ENCODE data around the gene PRKAG2.
A peak's percentile ranks its signal among the peaks of the same experiment; 100 is the strongest.

PRKAG2 gene

GRCh38 chr7:151858456-151858855 is 18.5 kb downstream of the PRKAG2 start:
- no peak for ATAC-seq
- Mint-ChIP-seq H3K9me3 (no peaks in the 10 kb centered on the region), H3K27ac (no peak overlapping the region)

GRCh38 chr7:151857866-151858450 is 19.0 kb downstream of the PRKAG2 start:
- Mint-ChIP-seq H3K27me3 (no peaks in the 10 kb centered on the region), H3K36me3 (ENCODE audit: low read depth) (no peaks in the 10 kb centered on the region), H3K4me1 (peaks cover 11% of the 10 kb centered on the region), H3K4me3 (no peak overlapping the region), H3K27ac (no peak overlapping the region), H3K9me3 (no peaks in the 10 kb centered on the region)
- no peak for DNase-seq
- no peak for ATAC-seq

More at GRCh38 chr7:151858456-151858855, 18.5 kb downstream of the PRKAG2 start:
- H3K36me3 Mint-ChIP-seq (ENCODE audit: low read depth) = no peaks in the 10 kb centered on the region
- peaks cover 8% of the 10 kb centered on the region for H3K4me1 Mint-ChIP-seq
- H3K27me3 Mint-ChIP-seq = no peaks in the 10 kb centered on the region
- DNase-seq = no peak
- H3K4me3 Mint-ChIP-seq = no peak overlapping the region

GRCh38 chr7:151857412-151857811 is 19.5 kb downstream of the PRKAG2 start:
- Mint-ChIP-seq H3K4me3 (no peak overlapping the region), H3K27me3 (no peaks in the 10 kb centered on the region), H3K36me3 (ENCODE audit: low read depth) (no peaks in the 10 kb centered on the region), H3K27ac (no peak overlapping the region), H3K9me3 (no peaks in the 10 kb centered on the region), H3K4me1 (peaks cover 16% of the 10 kb centered on the region)
- no peak for ATAC-seq
- DNase-seq = no peak

GRCh38 chr7:151856516-151856915 is 20.4 kb downstream of the PRKAG2 start:
- H3K9me3 Mint-ChIP-seq = no peaks in the 10 kb centered on the region
- H3K4me3 Mint-ChIP-seq = no peak overlapping the region
- DNase-seq = no peak

GRCh38 chr7:151856098-151856497 is 20.8 kb downstream of the PRKAG2 start:
- Mint-ChIP-seq H3K36me3 (ENCODE audit: low read depth) (no peaks in the 10 kb centered on the region), H3K4me1 (peaks cover 29% of the 10 kb centered on the region), H3K27ac (no peak overlapping the region), H3K27me3 (no peaks in the 10 kb centered on the region), H3K4me3 (no peak overlapping the region), H3K9me3 (no peaks in the 10 kb centered on the region)
- ATAC-seq = no peak
- DNase-seq = no peak

More at GRCh38 chr7:151856516-151856915, 20.4 kb downstream of the PRKAG2 start:
- no peaks in the 10 kb centered on the region for H3K27me3 Mint-ChIP-seq
- ATAC-seq = no peak
- peaks cover 25% of the 10 kb centered on the region for H3K4me1 Mint-ChIP-seq
- H3K27ac Mint-ChIP-seq = no peak overlapping the region
- H3K36me3 Mint-ChIP-seq (ENCODE audit: low read depth) = no peaks in the 10 kb centered on the region

- Mint-ChIP-seq H3K27ac (no peak overlapping the region), H3K4me1 (peaks cover 41% of the 10 kb centered on the region), H3K27me3 (no peaks in the 10 kb centered on the region), H3K9me3 (no peaks in the 10 kb centered on the region), H3K36me3 (ENCODE audit: low read depth) (no peaks in the 10 kb centered on the region), H3K4me3 (no peak overlapping the region)
- no peak for ATAC-seq
- DNase-seq = no peak
These were observed 22.2 kb downstream of the PRKAG2 start for GRCh38 chr7:151854720-151855071.

GRCh38 chr7:151853896-151854719 is 22.8 kb downstream of the PRKAG2 start:
- Mint-ChIP-seq H3K36me3 (ENCODE audit: low read depth) (no peaks in the 10 kb centered on the region), H3K4me3 (no peak overlapping the region)

GRCh38 chr7:151852486-151853396 is 24.2 kb downstream of the PRKAG2 start:
- Mint-ChIP-seq H3K9me3 (no peaks in the 10 kb centered on the region), H3K36me3 (ENCODE audit: low read depth) (no peaks in the 10 kb centered on the region), H3K4me1 (peaks cover 43% of the 10 kb centered on the region), H3K27me3 (no peaks in the 10 kb centered on the region), H3K4me3 (no peak overlapping the region), H3K27ac (no peak overlapping the region)
- ATAC-seq (no peak), DNase-seq (no peak)

More at GRCh38 chr7:151853896-151854719, 22.8 kb downstream of the PRKAG2 start:
- no peak for DNase-seq
- ATAC-seq = no peak
- Mint-ChIP-seq H3K27me3 (no peaks in the 10 kb centered on the region), H3K4me1 (peaks cover 43% of the 10 kb centered on the region), H3K9me3 (no peaks in the 10 kb centered on the region), H3K27ac (no peak overlapping the region)

- peak; percentile 11 for ATAC-seq
- Mint-ChIP-seq H3K36me3 (ENCODE audit: low read depth) (no peaks in the 10 kb centered on the region), H3K4me1 (peaks cover 39% of the 10 kb centered on the region), H3K27ac (peak overlapping the region; percentile 91), H3K27me3 (no peaks in the 10 kb centered on the region), H3K4me3 (peak overlapping the region; percentile 53), H3K9me3 (no peaks in the 10 kb centered on the region)
- peak; percentile 24 for DNase-seq
These were observed 25.1 kb downstream of the PRKAG2 start for GRCh38 chr7:151851782-151852181.

GRCh38 chr7:151851145-151851751 is 25.7 kb downstream of the PRKAG2 start:
- ATAC-seq (peak; percentile 85), DNase-seq (peak; percentile 53)
- no peaks in the 10 kb centered on the region for H3K27me3 Mint-ChIP-seq
- peak overlapping the region; percentile 91 for H3K27ac Mint-ChIP-seq
- peaks cover 36% of the 10 kb centered on the region for H3K4me1 Mint-ChIP-seq
- H3K36me3 Mint-ChIP-seq (ENCODE audit: low read depth) = no peaks in the 10 kb centered on the region
- H3K4me3 Mint-ChIP-seq = peak overlapping the region; percentile 53
- no peaks in the 10 kb centered on the region for H3K9me3 Mint-ChIP-seq

GRCh38 chr7:151850491-151851124 is 26.3 kb downstream of the PRKAG2 start:
- no peaks in the 10 kb centered on the region for H3K27me3 Mint-ChIP-seq
- ATAC-seq (no peak), DNase-seq (peak; percentile 25)
- H3K27ac Mint-ChIP-seq = peak overlapping the region; percentile 91
- peaks cover 34% of the 10 kb centered on the region for H3K4me1 Mint-ChIP-seq
- no peaks in the 10 kb centered on the region for H3K36me3 Mint-ChIP-seq (ENCODE audit: low read depth)
- H3K4me3 Mint-ChIP-seq = peak overlapping the region; percentile 53
- H3K9me3 Mint-ChIP-seq = no peaks in the 10 kb centered on the region

- Mint-ChIP-seq H3K4me1 (peaks cover 34% of the 10 kb centered on the region), H3K4me3 (no peak overlapping the region), H3K9me3 (no peaks in the 10 kb centered on the region), H3K27ac (no peak overlapping the region), H3K36me3 (ENCODE audit: low read depth) (peaks cover 2% of the 10 kb centered on the region), H3K27me3 (no peaks in the 10 kb centered on the region)
- DNase-seq (no peak), ATAC-seq (no peak)
These were observed 27.0 kb downstream of the PRKAG2 start for GRCh38 chr7:151849879-151850260.

- ATAC-seq (no peak), DNase-seq (no peak)
- peaks cover 2% of the 10 kb centered on the region for H3K36me3 Mint-ChIP-seq (ENCODE audit: low read depth)
- no peak overlapping the region for H3K4me3 Mint-ChIP-seq
- H3K4me1 Mint-ChIP-seq = peaks cover 34% of the 10 kb centered on the region
- H3K9me3 Mint-ChIP-seq = no peaks in the 10 kb centered on the region
- H3K27me3 Mint-ChIP-seq = no peaks in the 10 kb centered on the region
- H3K27ac Mint-ChIP-seq = no peak overlapping the region
These were observed 27.7 kb downstream of the PRKAG2 start for GRCh38 chr7:151849008-151849878.
